ENCODE data around the gene ARHGAP26. TPM values are rescaled to one million over a fixed set of nuclear protein-coding genes. Genes with fewer than 3 reads are reported as not detected.

The ARHGAP26 gene
- total RNA-seq, 4 donors from 2014 or later, result 61.0 to 76.7 (median 61.2) TPM

DNA sequence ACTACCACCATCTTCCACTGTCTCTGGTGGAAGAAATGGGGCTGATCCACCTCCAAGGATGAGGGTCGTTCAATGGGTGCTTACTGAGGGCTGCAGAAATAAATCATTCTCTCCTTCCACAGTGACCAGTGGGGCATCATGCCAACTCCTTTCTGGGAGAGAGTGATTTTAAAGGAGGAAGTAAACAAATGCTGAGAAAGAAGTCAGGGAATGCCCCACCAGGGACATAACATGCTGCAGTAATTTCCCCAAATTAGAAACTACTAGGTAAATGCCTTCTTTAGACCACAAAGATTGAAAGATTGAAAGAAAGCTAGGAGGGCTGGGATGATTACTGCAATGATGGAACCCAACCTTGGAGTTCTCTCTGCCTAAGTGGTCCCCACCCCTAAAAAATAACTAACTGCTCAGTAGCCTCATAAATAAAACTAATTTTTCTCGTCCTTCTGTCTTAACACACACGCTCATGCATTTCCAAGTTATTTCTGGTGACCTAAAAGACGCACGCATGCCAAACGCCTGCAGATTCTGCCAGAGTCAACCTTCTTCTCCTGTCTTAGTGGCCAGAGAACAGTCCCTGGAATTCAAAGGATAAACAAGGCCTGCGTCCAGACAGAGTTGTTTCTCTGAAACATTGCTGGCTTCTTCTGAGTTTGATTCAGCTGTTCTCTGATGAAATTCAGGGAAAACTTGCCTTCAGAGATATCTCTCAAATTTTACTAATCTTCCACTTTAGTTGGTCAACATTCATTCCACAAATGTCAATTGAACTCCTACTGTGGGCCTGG is 383.3 kb downstream of the ARHGAP26 start:
- Histone ChIP-seq H3K4me1 (peaks cover 6 to 28% (median 18%) of the 10 kb centered on the region in 4 donors), H3K36me3 (peaks cover 0 to 4% (median 2%) of the 10 kb centered on the region in 4 donors), H3K4me3 (no peak overlapping the region), H3K9me3 (no peaks in the 10 kb centered on the region), H3K27ac (peak overlapping the region; percentile 43 to 76 (median 64)), H3K27me3 (no peaks in the 10 kb centered on the region)
- intact Hi-C loops (cut with DNase I; ENCODE audit: low total_unique reads), result no loop called here
- DNase-seq, result peak; percentile 57
- TF ChIP-seq POLR2A (IDR thresholded peaks at IDR 0.05) (no peak), POLR2AphosphoS5 (IDR thresholded peaks at IDR 0.05) (peak in 2 of 3 donors; percentile 31 to 58), EP300 (IDR thresholded peaks at IDR 0.05; ENCODE audit: low read depth) (no peak)
- TF ChIP-seq, protein P1, sequence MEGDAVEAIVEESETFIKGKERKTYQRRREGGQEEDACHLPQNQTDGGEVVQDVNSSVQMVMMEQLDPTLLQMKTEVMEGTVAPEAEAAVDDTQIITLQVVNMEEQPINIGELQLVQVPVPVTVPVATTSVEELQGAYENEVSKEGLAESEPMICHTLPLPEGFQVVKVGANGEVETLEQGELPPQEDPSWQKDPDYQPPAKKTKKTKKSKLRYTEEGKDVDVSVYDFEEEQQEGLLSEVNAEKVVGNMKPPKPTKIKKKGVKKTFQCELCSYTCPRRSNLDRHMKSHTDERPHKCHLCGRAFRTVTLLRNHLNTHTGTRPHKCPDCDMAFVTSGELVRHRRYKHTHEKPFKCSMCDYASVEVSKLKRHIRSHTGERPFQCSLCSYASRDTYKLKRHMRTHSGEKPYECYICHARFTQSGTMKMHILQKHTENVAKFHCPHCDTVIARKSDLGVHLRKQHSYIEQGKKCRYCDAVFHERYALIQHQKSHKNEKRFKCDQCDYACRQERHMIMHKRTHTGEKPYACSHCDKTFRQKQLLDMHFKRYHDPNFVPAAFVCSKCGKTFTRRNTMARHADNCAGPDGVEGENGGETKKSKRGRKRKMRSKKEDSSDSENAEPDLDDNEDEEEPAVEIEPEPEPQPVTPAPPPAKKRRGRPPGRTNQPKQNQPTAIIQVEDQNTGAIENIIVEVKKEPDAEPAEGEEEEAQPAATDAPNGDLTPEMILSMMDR (IDR thresholded peaks at IDR 0.05), result no peak
- 67 to 74% methylated on average over 6 to 7 of the region's 7 CpGs for WGBS, 2 donors (ENCODE audit: low coverage in 1 of 2)
- in situ Hi-C loops (cut with MboI; ENCODE audit: low pct_ligation_motif_present in 1 of 4, low pct_unique_long_range_greater_than_20kb in 1 of 4, low sequenced_read_pairs in 3 of 4), result no loop called here

DNA sequence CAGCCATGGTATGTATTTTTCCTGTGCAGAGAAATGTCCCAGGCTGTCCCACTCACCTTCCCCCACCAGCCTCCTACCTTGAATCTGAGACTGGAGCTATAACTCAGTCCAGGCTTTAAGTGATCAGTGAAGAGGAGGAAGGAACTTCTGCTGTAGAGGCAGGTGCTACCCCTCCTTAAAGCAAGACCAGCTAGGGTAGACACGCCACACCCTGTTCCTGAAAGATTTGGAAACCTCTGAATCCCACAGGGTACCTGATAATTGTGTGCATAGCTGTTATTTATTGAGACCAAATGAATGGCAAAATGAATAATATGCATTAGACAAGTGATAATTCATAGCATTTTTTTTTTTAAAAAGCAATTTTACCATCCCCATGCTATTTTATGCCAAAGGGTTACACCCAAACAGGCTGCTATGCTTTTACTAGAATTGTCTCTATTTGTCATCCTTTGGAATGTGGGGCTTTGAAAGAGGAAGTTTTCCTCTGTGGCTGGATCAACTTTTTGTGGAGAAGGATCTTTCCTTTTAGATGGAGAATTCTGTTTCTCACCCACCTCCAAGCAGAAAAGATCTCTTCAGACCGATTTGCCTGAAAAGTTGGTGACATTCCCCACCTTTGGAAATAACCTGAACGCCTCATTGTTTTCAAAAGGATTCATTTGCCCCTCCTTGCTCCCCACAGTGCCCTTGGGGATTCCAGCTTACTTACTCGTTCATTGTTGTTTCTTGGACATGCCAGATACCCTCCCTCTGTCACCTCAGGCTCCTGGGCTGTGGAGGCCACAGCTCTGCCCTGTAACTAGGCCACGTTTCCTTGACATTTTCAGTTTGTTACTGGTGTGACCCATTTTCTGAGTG is 384.6 kb downstream of the ARHGAP26 start:
- Histone ChIP-seq H3K27me3 (no peaks in the 10 kb centered on the region), H3K4me3 (no peak overlapping the region), H3K9me3 (no peaks in the 10 kb centered on the region), H3K36me3 (peaks cover 0 to 4% (median 1%) of the 10 kb centered on the region in 4 donors), H3K4me1 (peaks cover 6 to 28% (median 18%) of the 10 kb centered on the region in 4 donors), H3K27ac (peak overlapping the region; percentile 43 to 76 (median 64))
- DNase-seq, result no peak
- in situ Hi-C loops (cut with MboI; ENCODE audit: low pct_ligation_motif_present in 1 of 4, low pct_unique_long_range_greater_than_20kb in 1 of 4, low sequenced_read_pairs in 3 of 4), result no loop called here
- intact Hi-C loops (cut with DNase I; ENCODE audit: low total_unique reads), result no loop called here
- 82 to 89% methylated on average over 3 to 5 of the region's 5 CpGs for WGBS, 2 donors (ENCODE audit: low coverage in 1 of 2)
- TF ChIP-seq, protein P1 (IDR thresholded peaks at IDR 0.05), result no peak
- no peak for TF ChIP-seq POLR2AphosphoS5 (IDR thresholded peaks at IDR 0.05)
- no peak for TF ChIP-seq EP300 (IDR thresholded peaks at IDR 0.05; ENCODE audit: low read depth)
- no peak for TF ChIP-seq POLR2A (IDR thresholded peaks at IDR 0.05)

DNA sequence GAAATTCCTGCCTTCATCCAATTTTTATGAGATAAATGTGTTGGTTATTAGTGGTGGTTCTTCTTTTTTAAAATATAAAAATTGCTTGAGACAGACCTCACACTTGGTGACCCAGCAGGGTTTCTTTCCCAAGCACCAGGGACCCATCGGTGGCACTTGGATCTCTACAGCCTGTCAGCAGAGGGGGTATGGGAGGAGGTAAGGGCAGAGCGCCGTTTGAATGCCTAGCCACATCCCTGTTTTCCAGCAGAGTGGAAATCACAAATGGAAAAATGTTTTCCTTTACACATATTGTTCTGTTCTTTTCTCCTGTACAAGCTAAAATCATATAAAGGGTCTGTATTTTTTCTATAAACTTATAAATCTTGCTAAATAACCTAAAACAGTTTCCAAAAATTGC is 385.3 kb downstream of the ARHGAP26 start:
- in situ Hi-C loops (cut with MboI; ENCODE audit: low pct_ligation_motif_present in 1 of 4, low pct_unique_long_range_greater_than_20kb in 1 of 4, low sequenced_read_pairs in 3 of 4), result no loop called here
- peaks cover 6 to 28% (median 18%) of the 10 kb centered on the region in 4 donors for H3K4me1 ChIP-seq
- H3K4me3 ChIP-seq, result no peak overlapping the region
- peaks cover 0 to 4% (median 0%) of the 10 kb centered on the region in 4 donors for H3K36me3 ChIP-seq
- intact Hi-C loops (cut with DNase I; ENCODE audit: low total_unique reads), result no loop called here
- no peaks in the 10 kb centered on the region for H3K9me3 ChIP-seq
- H3K27ac ChIP-seq, result peak overlapping the region; percentile 43 to 76 (median 64)
- WGBS, 2 donors (ENCODE audit: low coverage in 1 of 2), result 79 to 93% methylated on average over 2 to 3 of the region's 3 CpGs
- H3K27me3 ChIP-seq, result no peaks in the 10 kb centered on the region
- TF ChIP-seq POLR2AphosphoS5 (IDR thresholded peaks at IDR 0.05), result no peak
- TF ChIP-seq, protein P1 (IDR thresholded peaks at IDR 0.05), result no peak
- no peak for TF ChIP-seq EP300 (IDR thresholded peaks at IDR 0.05; ENCODE audit: low read depth)
- no peak for TF ChIP-seq POLR2A (IDR thresholded peaks at IDR 0.05)
- DNase-seq, result no peak

DNA sequence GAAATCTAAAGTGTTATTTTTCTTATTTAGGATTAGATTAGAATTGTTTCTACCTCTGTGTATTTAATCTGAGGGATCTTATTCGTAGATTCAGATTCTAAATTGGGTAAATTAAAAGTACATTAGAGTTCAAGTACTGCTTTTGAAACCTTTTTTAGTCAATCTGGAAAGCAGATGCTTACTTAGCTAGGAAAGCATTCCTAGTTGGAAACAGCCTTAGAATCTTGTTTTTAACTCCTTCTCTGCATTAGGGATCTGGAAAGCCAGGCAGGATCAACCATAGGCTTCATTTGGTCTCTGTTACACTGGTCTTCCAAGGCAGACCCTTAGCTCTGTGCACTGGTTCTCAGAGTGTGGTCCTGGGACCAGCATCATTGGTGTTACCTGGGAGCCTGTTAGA is 385.9 kb downstream of the ARHGAP26 start:
- intact Hi-C loops (cut with DNase I; ENCODE audit: low total_unique reads), result no loop called here
- no peak for DNase-seq
- no peak overlapping the region for H3K27ac ChIP-seq
- in situ Hi-C loops (cut with MboI; ENCODE audit: low pct_ligation_motif_present in 1 of 4, low pct_unique_long_range_greater_than_20kb in 1 of 4, low sequenced_read_pairs in 3 of 4), result no loop called here
- H3K27me3 ChIP-seq, result no peaks in the 10 kb centered on the region
- WGBS, 2 donors (ENCODE audit: low coverage in 1 of 2), result 64 to 70% methylated on average over 1 of the region's 1 CpG
- H3K4me1 ChIP-seq, result peaks cover 6 to 28% (median 18%) of the 10 kb centered on the region in 4 donors
- H3K4me3 ChIP-seq, result no peak overlapping the region
- H3K9me3 ChIP-seq, result no peaks in the 10 kb centered on the region
- peaks cover 0 to 4% (median 0%) of the 10 kb centered on the region in 4 donors for H3K36me3 ChIP-seq
- no peak for TF ChIP-seq EP300 (IDR thresholded peaks at IDR 0.05; ENCODE audit: low read depth)
- TF ChIP-seq, protein P1 (IDR thresholded peaks at IDR 0.05), result no peak
- no peak for TF ChIP-seq POLR2AphosphoS5 (IDR thresholded peaks at IDR 0.05)
- no peak for TF ChIP-seq POLR2A (IDR thresholded peaks at IDR 0.05)
